Lower lobe of right lung (tissue), 2 donors: ENCODE measurements around the gene PDE11A. TPM values are rescaled to one million over a fixed set of nuclear protein-coding genes. Genes with fewer than 3 reads are reported as not detected.
"Not testable (repeated sequence)": the region's sequence is repeated elsewhere in the genome, so short reads cannot be mapped to it uniquely, and the experiment has no call there.

Source experiments
- ATAC-seq, 2 donors: fragments of 200-7000 bp; cut with Tn5 transposase; one replicate each; pipeline ENCODE4 v1.9.1; 2020 to 2022; ENCODE audit warnings: mild to moderate bottlenecking in 2 of 2, moderate library complexity in 2 of 2
- DNase-seq: peaks from one replicate; pipeline ENCODE4 v3.0.0-alpha.2; 2020
- H3K27ac ChIP-seq: fragments of 200-600 bp; one replicate; pipeline ENCODE4 v1.8.0; 2022
- H3K27me3 ChIP-seq: fragments of 200-600 bp; one replicate; pipeline ENCODE4 v1.8.0; 2022; ENCODE audit warnings: low read depth
- H3K36me3 ChIP-seq: fragments of 200-600 bp; one replicate; pipeline ENCODE4 v1.8.0; 2022; ENCODE audit warnings: mild to moderate bottlenecking
- H3K4me1 ChIP-seq: fragments of 200-600 bp; one replicate; pipeline ENCODE4 v1.8.0; 2022
- H3K4me3 ChIP-seq: fragments of 200-600 bp; one replicate; pipeline ENCODE4 v1.8.0; 2022; ENCODE audit warnings: mild to moderate bottlenecking
- H3K9me3 ChIP-seq: fragments of 200-600 bp; one replicate; pipeline ENCODE4 v1.8.0; 2022
- intact Hi-C: fragments of 100-400 bp; cut with DNase I; formaldehyde crosslinking; loops from one replicate; pipeline ENCODE4 v1.11.0; 2022
- total RNA-seq: library from RNA; stranded (reverse); fragmentation: NEBNext Ultra II Directional; extraction: Animal tissue kit (Norgen Biotek cat#: 25700); gene quantifications from one replicate; pipeline ENCODE4 v1.2.1, GENCODE V29; 2021
- TF ChIP-seq, protein P1 (sequence below): fragments of 200-600 bp; IDR thresholded peaks from one replicate; pipeline ENCODE4 v1.8.0; 2022; ENCODE audit warnings: antibody characterized with exemption, mild to moderate bottlenecking
- donor health status: DM: no; HTN: yes; CAD: no; lungs with severe emphysema.

The PDE11A gene
- total RNA-seq, 1 donor from 2014 or later: 0.27 TPM

DNA sequence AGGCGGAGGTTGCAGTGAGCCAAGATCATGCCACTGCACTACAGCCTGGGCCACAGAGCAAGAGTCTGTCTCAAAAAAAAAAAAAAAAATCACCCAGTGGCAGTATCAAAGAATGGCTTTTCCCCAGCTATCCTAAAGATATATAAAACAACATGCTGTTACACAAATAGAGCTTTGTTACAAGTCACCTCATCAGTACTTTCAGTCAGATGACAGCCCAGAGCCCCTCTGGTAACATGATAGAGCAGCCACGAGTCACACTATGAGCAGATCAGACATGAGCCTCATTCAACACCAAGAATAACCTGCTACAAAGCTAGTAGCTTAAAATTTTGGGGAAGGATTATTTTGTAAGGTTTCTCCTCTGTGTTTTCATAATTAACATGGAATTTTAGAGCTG is 25.2 kb downstream of the PDE11A start:
- no peak overlapping the region for H3K27ac ChIP-seq
- no peaks in the 10 kb centered on the region for H3K9me3 ChIP-seq
- intact Hi-C loops: no loop called here
- ATAC-seq (no peak), DNase-seq (no peak)
- no peaks in the 10 kb centered on the region for H3K27me3 ChIP-seq
- no peaks in the 10 kb centered on the region for H3K4me1 ChIP-seq
- TF ChIP-seq, protein P1, sequence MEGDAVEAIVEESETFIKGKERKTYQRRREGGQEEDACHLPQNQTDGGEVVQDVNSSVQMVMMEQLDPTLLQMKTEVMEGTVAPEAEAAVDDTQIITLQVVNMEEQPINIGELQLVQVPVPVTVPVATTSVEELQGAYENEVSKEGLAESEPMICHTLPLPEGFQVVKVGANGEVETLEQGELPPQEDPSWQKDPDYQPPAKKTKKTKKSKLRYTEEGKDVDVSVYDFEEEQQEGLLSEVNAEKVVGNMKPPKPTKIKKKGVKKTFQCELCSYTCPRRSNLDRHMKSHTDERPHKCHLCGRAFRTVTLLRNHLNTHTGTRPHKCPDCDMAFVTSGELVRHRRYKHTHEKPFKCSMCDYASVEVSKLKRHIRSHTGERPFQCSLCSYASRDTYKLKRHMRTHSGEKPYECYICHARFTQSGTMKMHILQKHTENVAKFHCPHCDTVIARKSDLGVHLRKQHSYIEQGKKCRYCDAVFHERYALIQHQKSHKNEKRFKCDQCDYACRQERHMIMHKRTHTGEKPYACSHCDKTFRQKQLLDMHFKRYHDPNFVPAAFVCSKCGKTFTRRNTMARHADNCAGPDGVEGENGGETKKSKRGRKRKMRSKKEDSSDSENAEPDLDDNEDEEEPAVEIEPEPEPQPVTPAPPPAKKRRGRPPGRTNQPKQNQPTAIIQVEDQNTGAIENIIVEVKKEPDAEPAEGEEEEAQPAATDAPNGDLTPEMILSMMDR: no peak
- H3K36me3 ChIP-seq: no peaks in the 10 kb centered on the region
- no peak overlapping the region for H3K4me3 ChIP-seq

DNA sequence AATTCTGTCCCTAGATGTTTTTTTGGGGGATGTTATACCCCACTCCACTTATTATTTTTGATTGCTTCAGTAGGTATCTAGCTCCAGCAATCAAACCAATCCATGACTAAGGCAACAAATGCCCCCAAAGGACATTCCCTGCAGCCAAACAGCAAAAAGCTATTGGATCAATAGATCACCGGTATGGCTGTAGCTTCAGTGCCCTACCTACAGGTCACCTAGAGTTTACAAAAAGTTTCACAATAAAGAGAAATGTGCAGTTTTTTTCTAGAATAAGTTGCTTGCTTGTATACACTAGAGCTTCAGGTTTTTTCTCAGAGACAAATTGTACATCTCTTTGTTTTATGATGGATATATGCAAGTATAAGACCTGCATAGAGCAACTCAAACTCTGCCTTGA is 27.7 kb downstream of the PDE11A start:
- no peaks in the 10 kb centered on the region for H3K9me3 ChIP-seq
- H3K36me3 ChIP-seq: no peaks in the 10 kb centered on the region
- no peak for ATAC-seq
- H3K4me1 ChIP-seq: no peaks in the 10 kb centered on the region
- H3K4me3 ChIP-seq: no peak overlapping the region
- H3K27me3 ChIP-seq: no peaks in the 10 kb centered on the region
- intact Hi-C loops: no loop called here
- no peak for DNase-seq
- TF ChIP-seq, protein P1: no peak
- H3K27ac ChIP-seq: no peak overlapping the region

DNA sequence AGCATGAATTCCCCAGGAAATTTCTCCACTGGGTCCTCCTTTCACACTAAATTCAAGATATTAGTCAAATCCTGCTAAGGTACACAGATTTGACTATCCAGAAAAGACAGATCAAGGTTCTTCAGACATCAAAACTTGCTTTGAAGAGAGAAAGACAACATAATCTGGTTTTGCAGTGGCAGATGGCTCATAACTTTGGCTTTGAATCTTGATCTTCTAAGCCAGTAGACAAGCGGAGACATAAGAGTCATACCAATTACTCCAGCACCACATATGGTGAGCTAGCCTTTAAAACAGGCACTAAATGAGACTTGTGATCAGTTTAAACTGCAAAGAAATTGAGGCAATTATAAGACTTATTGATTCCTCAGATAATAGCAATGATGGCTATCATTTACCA is 29.3 kb downstream of the PDE11A start:
- no peak overlapping the region for H3K27ac ChIP-seq
- ATAC-seq (no peak), DNase-seq (no peak)
- H3K27me3 ChIP-seq: no peaks in the 10 kb centered on the region
- intact Hi-C loops: no loop called here
- H3K36me3 ChIP-seq: no peaks in the 10 kb centered on the region
- TF ChIP-seq, protein P1: no peak
- no peaks in the 10 kb centered on the region for H3K9me3 ChIP-seq
- H3K4me1 ChIP-seq: no peaks in the 10 kb centered on the region
- H3K4me3 ChIP-seq: no peak overlapping the region

DNA sequence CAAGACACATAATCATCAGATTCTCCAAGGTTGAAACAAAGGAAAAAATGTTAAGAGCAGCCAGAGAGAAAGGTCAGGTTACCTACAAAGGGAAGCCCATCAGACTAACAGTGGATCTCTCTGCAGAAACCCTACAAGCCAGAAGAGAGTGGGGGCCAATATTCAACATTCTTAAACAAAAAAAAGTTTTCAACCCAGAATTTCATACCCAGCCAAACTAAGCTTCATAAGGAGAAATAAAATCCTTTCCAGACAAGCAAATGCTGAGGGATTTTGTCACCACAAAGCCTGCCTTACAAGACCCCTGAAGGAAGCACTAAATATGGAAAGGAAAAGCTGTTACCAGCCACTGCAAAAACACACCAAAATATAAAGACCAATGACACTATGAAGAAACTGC is 39.0 kb downstream of the PDE11A start:
- H3K4me3 ChIP-seq, H3K36me3 ChIP-seq, H3K4me1 ChIP-seq, intact Hi-C loops, H3K27me3 ChIP-seq, H3K9me3 ChIP-seq, DNase-seq, H3K27ac ChIP-seq, ATAC-seq: not testable (repeated sequence)

DNA sequence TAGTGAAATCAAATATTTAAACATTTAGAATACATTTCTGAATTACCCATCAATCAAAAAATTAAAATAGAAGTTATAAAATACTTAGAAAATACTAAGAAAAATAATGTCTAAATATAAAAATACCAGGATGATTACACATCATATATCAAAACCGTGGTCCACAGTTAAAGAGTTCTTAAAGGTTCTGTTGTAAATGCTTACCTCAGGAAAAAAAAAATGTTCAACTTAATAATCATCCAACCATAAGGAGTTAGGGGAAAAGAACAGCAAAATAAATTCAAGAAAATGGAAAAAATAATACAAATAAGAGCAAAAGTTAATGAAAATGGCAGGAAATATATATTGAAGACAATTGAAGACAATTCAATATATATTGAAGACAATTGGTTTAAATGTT is 43.2 kb downstream of the PDE11A start:
- H3K27ac ChIP-seq: no peak overlapping the region
- TF ChIP-seq, protein P1: no peak
- no peaks in the 10 kb centered on the region for H3K27me3 ChIP-seq
- H3K9me3 ChIP-seq: no peaks in the 10 kb centered on the region
- intact Hi-C loops: no loop called here
- no peak overlapping the region for H3K4me3 ChIP-seq
- no peaks in the 10 kb centered on the region for H3K36me3 ChIP-seq
- no peak for ATAC-seq
- DNase-seq: no peak
- no peaks in the 10 kb centered on the region for H3K4me1 ChIP-seq

DNA sequence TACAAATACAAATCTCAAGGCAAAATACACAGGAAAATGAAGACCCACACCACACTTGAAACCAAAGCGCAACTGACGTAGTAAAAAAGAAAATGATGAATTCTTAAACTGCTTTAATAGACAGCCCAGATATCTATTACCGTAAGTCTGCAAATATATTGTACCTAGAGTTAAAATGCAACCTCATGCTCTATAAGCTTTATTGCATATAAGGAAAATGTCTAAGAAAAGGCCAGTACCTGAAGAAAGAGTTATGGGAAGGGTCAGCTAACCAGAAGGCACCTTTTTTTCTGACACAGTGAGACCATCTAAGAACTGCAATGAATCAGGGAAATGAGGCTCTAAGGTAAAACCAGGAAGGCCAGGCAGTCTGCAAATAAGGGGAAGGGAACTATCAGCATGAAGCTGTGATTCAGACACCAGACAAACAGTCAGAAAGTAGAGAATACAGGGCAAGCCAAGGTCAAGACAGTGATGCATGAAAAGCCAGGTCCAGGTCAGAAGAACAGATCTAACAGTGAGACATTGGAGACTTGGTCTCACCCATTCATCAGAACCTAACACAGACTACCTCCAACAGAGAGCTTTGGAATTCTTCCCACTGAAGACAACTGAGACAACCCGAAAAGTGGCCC is 46.9 kb downstream of the PDE11A start:
- no peaks in the 10 kb centered on the region for H3K27me3 ChIP-seq
- no peaks in the 10 kb centered on the region for H3K4me1 ChIP-seq
- TF ChIP-seq, protein P1: no peak
- intact Hi-C loops: no loop called here
- no peak overlapping the region for H3K27ac ChIP-seq
- ATAC-seq (no peak), DNase-seq (no peak)
- H3K9me3 ChIP-seq: no peaks in the 10 kb centered on the region
- H3K4me3 ChIP-seq: no peak overlapping the region
- H3K36me3 ChIP-seq: no peaks in the 10 kb centered on the region
